Activated naive CD4-positive, alpha-beta T cell treated with anti-CD3 and anti-CD28 coated beads, Interleukin-2, amount 10 ng/mL, durations not matched to agents 7 days and 5 days (primary cell): ENCODE results near the gene MRTFB.

ENCODE experiments used
- CTCF ChIA-PET: fragments of 350-600 bp; sonication (Branson Sonifier 250); formaldehyde crosslinking; loops from one replicate; lab custom pipeline; 2021; ENCODE audit warnings: antibody characterized with exemption; lab: Charles Lee
- DNase-seq: peaks from one replicate; pipeline ENCODE4 v3.0.0-alpha.2; 2020
- H3K27ac Mint-ChIP-seq: one replicate; pipeline ENCODE4 v1.8.0; 2021; ENCODE audit warnings: mild to moderate bottlenecking, moderate library complexity, mixed read lengths
- H3K27me3 Mint-ChIP-seq: one replicate; pipeline ENCODE4 v1.8.0; 2021; ENCODE audit warnings: mild to moderate bottlenecking, mixed read lengths
- H3K36me3 Mint-ChIP-seq: one replicate; pipeline ENCODE4 v1.8.0; 2021; ENCODE audit warnings: mixed read lengths
- H3K4me1 Mint-ChIP-seq: one replicate; pipeline ENCODE4 v1.8.0; 2021; ENCODE audit warnings: mixed read lengths
- H3K4me3 Mint-ChIP-seq: one replicate; pipeline ENCODE4 v1.8.0; 2021; ENCODE audit warnings: mild to moderate bottlenecking, moderate library complexity, mixed read lengths
- H3K9me3 Mint-ChIP-seq: one replicate; pipeline ENCODE4 v1.8.0; 2021; ENCODE audit warnings: mixed read lengths

Gene MRTFB

DNA sequence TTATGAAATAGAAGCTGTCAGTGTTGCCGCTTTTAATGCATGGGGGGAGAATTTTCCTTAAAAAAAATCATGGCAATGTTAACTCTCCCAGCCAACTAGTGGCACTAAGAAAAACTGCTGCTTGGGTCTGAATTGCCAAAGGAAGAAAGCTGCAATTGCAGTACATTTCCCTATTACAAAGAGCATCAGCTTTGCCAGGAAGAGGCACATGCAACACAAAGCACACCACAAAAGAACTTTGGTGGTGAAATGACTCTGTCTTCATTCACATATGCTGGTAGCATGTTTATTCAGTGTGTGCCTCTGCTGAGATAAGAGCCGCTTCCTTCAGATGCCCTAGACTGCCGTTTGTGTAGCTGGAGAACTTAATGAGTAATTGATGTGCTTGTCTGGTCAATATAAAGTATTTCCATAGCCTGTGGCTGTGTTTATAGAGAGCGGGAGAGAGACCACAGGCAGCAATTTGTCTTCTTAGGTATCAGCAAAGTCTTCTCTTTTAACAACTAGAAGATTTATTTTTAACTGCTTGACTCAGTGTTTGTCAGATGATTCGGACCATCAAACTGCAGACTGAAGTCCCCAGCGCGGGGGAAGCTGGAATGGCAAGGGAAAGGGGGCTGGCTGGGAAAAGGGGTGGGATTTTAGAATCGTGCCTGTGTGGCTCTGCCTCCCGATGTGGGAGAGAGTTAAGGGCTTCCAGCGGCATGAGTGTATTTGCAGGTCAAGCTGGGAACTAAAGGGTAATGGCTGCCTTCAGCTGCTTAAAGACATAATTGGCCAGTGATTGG is 115.1 kb downstream of the MRTFB start:
- H3K9me3 Mint-ChIP-seq, result no peaks in the 10 kb centered on the region
- no peaks in the 10 kb centered on the region for H3K27me3 Mint-ChIP-seq
- H3K27ac Mint-ChIP-seq, result no peak overlapping the region
- CTCF ChIA-PET, result interaction anchor here (0.8 to 2.1 kb wide), 3 partner anchors 17 to 262 kb away, joined by 3 to 10 read pairs (median 4); no protein-coding TSS in a partner anchor
- H3K4me3 Mint-ChIP-seq, result no peak overlapping the region
- no peaks in the 10 kb centered on the region for H3K36me3 Mint-ChIP-seq
- H3K4me1 Mint-ChIP-seq, result peaks cover 11% of the 10 kb centered on the region
- no peak for DNase-seq

DNA sequence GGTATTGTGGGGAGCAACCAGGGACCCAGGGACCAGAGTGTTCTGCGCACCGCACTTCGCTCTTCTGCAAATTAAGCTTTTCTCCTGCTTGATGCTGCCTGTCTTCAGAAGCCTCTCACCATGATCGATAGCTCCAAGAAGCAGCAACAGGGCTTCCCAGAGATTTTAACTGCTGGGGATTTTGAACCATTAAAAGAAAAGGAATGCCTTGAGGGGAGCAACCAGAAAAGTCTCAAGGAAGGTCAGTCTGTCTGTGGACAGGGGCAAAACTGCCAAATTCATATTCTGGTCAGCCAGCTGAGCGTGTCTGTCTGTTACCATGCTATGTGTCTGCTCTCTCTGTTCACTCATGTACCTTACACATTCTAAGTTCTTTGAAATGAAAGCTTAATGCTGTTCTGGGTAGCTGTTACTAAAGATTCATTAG is 115.7 kb downstream of the MRTFB start:
- Mint-ChIP-seq H3K9me3 (no peaks in the 10 kb centered on the region), H3K4me1 (peaks cover 11% of the 10 kb centered on the region), H3K36me3 (no peaks in the 10 kb centered on the region), H3K27me3 (no peaks in the 10 kb centered on the region), H3K27ac (no peak overlapping the region), H3K4me3 (no peak overlapping the region)
- DNase-seq, result no peak
- CTCF ChIA-PET, result interaction anchor here (0.9 to 2.1 kb wide), 3 partner anchors 16 to 263 kb away, joined by 3 to 10 read pairs (median 4); no protein-coding TSS in a partner anchor

DNA sequence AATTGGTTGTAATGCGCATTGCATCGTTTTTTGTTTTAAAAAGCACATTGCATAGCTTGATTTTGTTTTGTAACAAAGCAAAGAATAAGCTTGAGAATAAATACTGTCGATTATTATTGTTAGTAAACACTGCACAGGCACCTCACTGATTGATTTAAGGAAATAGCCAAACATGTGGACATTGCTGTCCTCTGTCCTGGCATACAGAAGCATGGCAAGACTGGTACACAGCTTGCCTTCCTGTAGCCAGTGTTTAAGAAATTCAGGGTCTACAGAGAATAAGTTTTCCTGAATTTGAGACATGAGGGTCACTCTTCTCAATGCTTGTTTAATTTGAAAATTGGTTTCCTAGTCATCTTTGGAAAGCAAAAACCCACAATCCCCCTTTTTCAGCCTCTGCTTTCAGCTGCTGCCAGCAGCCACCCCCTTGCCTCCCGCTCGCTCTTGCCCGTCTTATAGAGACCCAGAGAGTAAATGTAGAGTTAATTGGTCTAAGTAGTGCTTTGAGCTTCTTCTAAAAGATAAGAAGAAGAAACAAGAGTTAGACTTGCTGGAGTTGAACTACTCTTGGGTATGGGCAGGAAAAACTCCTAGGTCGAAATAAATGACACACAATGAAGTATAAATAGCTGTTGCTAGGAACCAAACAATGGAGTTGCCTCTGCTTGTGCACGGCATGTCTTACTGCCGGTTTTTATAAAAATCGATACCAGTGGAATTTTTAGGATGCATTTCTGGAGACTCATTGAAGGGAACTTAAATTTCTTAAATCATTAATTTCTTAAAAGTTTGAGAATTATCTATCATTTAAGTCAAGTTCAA is 116.6 kb downstream of the MRTFB start:
- no peak for DNase-seq
- H3K4me3 Mint-ChIP-seq, result no peak overlapping the region
- H3K36me3 Mint-ChIP-seq, result no peaks in the 10 kb centered on the region
- CTCF ChIA-PET, result interaction anchor here (0.9 to 2.1 kb wide), 3 partner anchors 15 to 268 kb away, joined by 3 to 10 read pairs (median 3); no protein-coding TSS in a partner anchor
- H3K9me3 Mint-ChIP-seq, result no peaks in the 10 kb centered on the region
- H3K4me1 Mint-ChIP-seq, result peaks cover 13% of the 10 kb centered on the region
- H3K27ac Mint-ChIP-seq, result no peak overlapping the region
- H3K27me3 Mint-ChIP-seq, result no peaks in the 10 kb centered on the region

DNA sequence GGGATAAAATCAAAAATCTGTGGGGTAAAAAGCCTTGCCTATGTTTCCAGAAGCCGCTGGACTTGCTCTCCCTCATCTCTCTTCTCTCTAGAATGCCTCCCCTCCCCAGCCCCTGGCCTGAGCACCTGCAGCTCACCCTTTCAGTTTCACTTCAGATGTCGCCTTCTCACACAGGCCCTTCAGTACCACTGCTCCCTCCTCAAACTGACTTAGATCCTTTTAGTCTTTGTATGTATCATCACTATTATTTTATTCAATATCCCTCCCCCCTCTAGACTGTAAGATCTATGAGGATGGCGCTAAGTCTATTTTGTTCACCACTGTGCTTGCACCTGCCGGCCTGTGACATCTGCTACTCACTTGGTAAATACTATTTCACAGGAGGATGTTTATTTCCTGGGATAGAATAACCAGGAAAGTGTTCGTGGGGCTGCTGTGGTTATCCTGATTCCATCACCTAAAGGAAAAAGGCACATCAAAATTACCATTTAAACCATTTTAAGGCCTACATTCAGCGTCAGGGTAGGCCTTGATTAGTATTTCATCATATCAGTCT is 122.3 kb downstream of the MRTFB start:
- H3K27me3 Mint-ChIP-seq, result no peaks in the 10 kb centered on the region
- H3K4me1 Mint-ChIP-seq, result peaks cover 43% of the 10 kb centered on the region
- peak; percentile 69 for DNase-seq
- H3K36me3 Mint-ChIP-seq, result no peaks in the 10 kb centered on the region
- CTCF ChIA-PET, result no interaction called here
- peak overlapping the region; percentile 63 for H3K4me3 Mint-ChIP-seq
- peak overlapping the region; percentile 72 for H3K27ac Mint-ChIP-seq
- no peaks in the 10 kb centered on the region for H3K9me3 Mint-ChIP-seq

DNA sequence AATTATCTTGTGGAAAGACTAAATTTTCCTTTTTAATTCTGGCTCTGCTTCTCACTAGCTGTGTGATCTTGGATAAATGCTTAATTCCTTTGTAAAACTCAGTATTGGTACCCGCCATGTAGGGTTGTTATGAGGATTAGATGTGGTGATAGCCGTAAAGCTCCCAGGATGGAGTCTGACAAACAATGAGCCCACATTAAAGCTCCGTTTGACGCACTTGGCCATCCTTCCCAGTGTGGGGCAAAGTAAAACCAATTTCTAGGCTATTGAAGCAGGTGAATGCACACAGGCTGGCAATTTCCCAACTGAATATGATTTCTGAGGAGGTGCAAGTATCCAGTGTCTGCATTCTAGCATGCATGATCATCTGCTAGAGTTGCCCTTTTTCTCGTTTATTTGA is 123.6 kb downstream of the MRTFB start:
- CTCF ChIA-PET, result no interaction called here
- Mint-ChIP-seq H3K4me1 (peaks cover 47% of the 10 kb centered on the region), H3K9me3 (no peaks in the 10 kb centered on the region)

DNA sequence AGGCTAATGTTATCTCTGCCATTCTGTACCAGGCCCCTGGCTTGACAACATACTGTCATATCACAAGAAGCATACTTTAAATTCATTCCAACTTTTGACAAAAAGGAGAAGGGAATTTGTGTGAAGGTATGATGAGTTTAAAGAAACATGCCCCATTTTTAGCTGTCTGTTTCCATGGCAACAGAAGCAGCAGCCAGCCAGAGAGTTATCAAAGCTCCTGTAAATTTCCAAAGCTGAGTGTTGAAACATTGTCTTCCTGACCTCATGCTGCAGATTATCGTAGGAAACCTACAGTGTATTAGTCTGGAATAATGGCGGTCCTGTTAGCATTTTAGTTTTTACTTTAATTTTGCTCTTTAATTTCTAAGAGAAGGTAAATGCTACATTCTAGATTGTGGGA is 124.9 kb downstream of the MRTFB start:
- Mint-ChIP-seq H3K9me3 (no peaks in the 10 kb centered on the region), H3K27me3 (no peaks in the 10 kb centered on the region), H3K36me3 (no peaks in the 10 kb centered on the region), H3K27ac (no peak overlapping the region), H3K4me3 (no peak overlapping the region), H3K4me1 (peaks cover 47% of the 10 kb centered on the region)
- CTCF ChIA-PET, result no interaction called here
- no peak for DNase-seq

More for the DNA sequence above, 123.6 kb downstream of the MRTFB start:
- H3K36me3 Mint-ChIP-seq, result no peaks in the 10 kb centered on the region
- no peak for DNase-seq
- no peaks in the 10 kb centered on the region for H3K27me3 Mint-ChIP-seq
- peak overlapping the region; percentile 33 for H3K27ac Mint-ChIP-seq
- no peak overlapping the region for H3K4me3 Mint-ChIP-seq

DNA sequence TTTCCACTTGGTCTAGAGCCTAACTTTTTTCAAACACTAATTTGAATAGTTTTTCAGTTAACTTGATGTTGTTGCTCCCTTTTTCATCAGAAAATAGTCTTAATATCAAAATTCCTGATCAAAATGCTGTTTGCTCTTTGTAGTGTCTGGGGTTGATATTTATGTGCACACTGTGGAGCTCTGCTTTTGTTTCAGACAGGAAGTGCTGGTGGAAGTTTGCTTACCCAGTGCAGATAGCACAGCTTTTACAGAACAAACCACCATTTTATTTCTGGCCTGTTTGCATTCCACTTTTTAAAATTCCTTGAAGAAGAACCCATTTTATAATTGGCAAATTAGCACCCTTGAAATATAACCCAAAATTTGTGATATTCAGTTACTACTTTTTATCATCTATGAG is 125.4 kb downstream of the MRTFB start:
- CTCF ChIA-PET, result no interaction called here
- no peak for DNase-seq
- H3K4me3 Mint-ChIP-seq, result no peak overlapping the region

DNA sequence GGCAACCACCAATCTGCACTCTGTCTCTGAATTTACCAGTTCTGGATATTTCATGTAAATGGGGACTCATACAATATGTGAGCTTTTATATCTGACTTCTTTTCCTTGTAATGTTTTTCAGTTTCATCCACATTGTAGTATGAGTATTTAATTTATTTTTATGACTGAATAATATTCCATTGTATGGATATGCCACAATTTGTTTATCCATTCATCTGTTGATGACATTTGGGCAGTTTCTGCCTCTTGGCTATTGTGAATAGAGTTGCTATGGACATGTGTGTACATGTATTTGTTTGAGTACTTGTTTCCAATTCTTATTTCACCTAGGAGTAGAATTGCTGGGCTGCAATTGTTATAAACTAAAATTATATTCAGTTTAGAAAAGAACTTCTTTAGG is 126.9 kb downstream of the MRTFB start:
- Mint-ChIP-seq H3K4me1 (peaks cover 46% of the 10 kb centered on the region), H3K4me3 (no peak overlapping the region), H3K36me3 (no peaks in the 10 kb centered on the region), H3K27me3 (no peaks in the 10 kb centered on the region), H3K9me3 (no peaks in the 10 kb centered on the region), H3K27ac (no peak overlapping the region)
- no peak for DNase-seq
- CTCF ChIA-PET, result no interaction called here

More for the DNA sequence above, 125.4 kb downstream of the MRTFB start:
- Mint-ChIP-seq H3K4me1 (peaks cover 47% of the 10 kb centered on the region), H3K27ac (peak overlapping the region; percentile 35), H3K36me3 (no peaks in the 10 kb centered on the region), H3K9me3 (no peaks in the 10 kb centered on the region), H3K27me3 (no peaks in the 10 kb centered on the region)

DNA sequence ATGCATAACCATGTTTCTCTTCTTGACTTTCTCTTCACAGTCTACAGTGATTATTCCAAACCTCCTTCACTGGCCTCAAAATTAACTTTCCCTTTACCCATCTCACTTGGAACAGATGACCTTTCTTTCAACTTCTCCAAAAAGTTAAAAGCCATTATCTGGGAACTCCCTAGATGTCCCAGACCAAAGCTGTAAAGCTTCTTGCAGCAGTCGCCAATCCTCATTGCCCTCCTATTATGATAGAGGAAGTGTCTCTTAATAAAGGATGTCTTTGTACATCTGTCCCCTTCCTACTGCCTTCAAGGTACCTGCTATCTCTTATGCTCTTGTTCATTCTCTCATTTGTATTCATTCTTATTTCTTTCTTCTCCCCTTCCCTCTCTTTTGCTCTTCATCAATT is 127.5 kb downstream of the MRTFB start:
- Mint-ChIP-seq H3K27me3 (no peaks in the 10 kb centered on the region), H3K9me3 (no peaks in the 10 kb centered on the region), H3K4me3 (no peak overlapping the region), H3K27ac (no peak overlapping the region), H3K4me1 (peaks cover 41% of the 10 kb centered on the region), H3K36me3 (no peaks in the 10 kb centered on the region)
- CTCF ChIA-PET, result no interaction called here
- DNase-seq, result no peak

DNA sequence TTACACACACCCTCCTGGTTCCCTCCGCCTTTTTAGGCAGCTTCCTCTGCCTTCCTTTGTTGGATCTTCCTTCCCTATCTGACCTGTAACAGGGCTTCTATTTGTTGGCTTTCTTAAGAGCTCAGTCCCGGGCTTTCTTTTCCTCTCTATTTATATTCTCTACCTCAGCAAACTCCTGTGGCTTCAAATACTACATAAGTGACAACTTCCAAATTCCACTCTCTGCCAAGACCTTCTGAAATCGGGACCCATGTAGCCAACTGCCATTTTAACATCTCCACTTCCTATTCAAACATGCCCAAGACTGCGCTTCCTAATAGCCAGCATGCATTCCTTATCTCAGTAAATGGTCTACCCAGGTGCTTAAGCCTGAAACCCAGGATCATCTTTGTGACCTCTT is 128.1 kb downstream of the MRTFB start:
- Mint-ChIP-seq H3K27me3 (no peaks in the 10 kb centered on the region), H3K36me3 (no peaks in the 10 kb centered on the region), H3K9me3 (no peaks in the 10 kb centered on the region), H3K4me1 (peaks cover 35% of the 10 kb centered on the region), H3K4me3 (no peak overlapping the region), H3K27ac (no peak overlapping the region)
- no peak for DNase-seq
- CTCF ChIA-PET, result no interaction called here

DNA sequence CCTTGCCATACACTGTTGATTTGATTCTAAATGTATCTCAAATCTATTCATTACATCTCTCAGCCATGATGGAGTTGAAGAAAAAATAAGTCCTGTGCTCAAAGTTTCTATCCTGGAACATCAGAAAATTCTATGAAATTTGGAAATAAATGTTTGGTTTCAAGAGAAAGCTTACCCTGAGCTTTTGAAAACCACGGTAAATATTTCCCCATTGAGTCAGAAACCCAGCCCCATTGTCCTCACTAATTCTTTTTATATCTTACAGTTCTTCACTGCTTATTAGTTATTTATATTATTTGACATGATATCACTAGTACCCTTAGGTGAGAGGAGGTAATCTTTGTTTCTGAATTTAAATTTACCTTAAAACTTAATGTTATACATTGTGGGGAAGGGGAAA is 128.5 kb downstream of the MRTFB start:
- Mint-ChIP-seq H3K36me3 (no peaks in the 10 kb centered on the region), H3K27me3 (no peaks in the 10 kb centered on the region), H3K4me1 (peaks cover 35% of the 10 kb centered on the region), H3K27ac (no peak overlapping the region), H3K9me3 (no peaks in the 10 kb centered on the region), H3K4me3 (no peak overlapping the region)
- no peak for DNase-seq
- CTCF ChIA-PET, result no interaction called here

DNA sequence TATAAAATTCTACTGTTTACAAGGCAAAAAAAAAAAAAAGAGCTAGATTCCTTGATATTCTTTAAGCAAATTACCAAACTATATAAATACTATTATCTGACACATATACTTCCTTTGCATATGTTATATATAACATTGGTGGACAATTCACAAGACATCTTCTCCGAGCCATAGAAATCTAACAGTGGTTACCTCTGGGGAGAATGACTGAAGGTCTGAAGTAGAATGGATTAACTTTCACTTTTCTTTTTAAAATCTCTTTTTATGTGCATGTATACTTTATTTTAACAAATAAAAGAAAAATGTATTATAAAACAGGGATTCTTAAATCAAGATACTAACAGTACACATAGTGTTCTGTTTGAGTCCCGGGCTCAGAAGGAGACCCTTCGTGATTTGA is 131.0 kb downstream of the MRTFB start:
- CTCF ChIA-PET, result interaction anchor here (0.9 kb wide), 1 partner anchor 16 kb away, joined by 3 read pairs; no protein-coding TSS in a partner anchor
- Mint-ChIP-seq H3K27me3 (no peaks in the 10 kb centered on the region), H3K4me3 (no peak overlapping the region), H3K9me3 (no peaks in the 10 kb centered on the region), H3K4me1 (peaks cover 13% of the 10 kb centered on the region), H3K27ac (no peak overlapping the region), H3K36me3 (no peaks in the 10 kb centered on the region)
- DNase-seq, result no peak

DNA sequence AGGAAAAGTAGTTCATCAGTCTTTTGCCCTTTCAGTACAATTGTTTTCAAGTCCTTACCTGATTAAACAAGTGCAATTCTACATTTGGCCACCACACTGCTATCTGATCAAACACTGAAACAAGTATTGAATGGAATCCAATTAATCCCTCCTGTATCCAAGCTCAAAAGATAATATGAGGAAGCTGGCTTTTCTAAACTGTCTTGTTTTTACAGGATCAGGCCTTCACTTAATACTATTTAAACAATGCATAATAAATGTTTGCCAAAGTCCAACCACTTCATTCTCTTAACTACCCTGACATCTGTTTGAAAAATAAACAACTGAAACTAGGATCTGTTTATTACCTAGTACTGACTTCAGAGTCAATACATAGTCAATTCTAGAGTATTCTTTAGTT is 131.6 kb downstream of the MRTFB start:
- Mint-ChIP-seq H3K9me3 (no peaks in the 10 kb centered on the region), H3K4me1 (peaks cover 10% of the 10 kb centered on the region), H3K27me3 (no peaks in the 10 kb centered on the region), H3K27ac (no peak overlapping the region), H3K36me3 (no peaks in the 10 kb centered on the region), H3K4me3 (no peak overlapping the region)
- DNase-seq, result no peak
- CTCF ChIA-PET, result interaction anchor here (0.9 to 1.4 kb wide), 3 partner anchors 12 to 17 kb away, joined by 3 to 5 read pairs (median 3); no protein-coding TSS in a partner anchor

DNA sequence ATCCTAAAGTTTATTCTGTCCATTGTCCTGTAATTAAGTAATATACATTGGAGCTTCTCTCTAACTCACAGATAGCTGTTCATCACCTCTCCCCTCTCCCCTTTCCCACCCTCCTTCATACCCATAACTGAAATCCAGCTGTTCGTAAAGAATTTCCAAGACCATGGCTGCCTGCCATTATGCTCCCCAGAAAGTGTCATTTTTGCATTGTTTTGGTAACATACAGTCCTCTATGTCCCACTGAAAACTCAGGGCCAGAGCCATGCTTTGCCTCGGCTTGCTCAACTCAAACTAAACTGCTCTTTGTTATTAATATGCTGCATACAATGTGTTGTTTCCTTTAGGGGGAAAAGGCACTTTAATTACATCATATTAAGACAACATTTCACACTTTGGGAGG is 132.0 kb downstream of the MRTFB start:
- peaks cover 10% of the 10 kb centered on the region for H3K4me1 Mint-ChIP-seq

More for the DNA sequence above, 132.0 kb downstream of the MRTFB start:
- no peak for DNase-seq
- no peaks in the 10 kb centered on the region for H3K9me3 Mint-ChIP-seq
- H3K27me3 Mint-ChIP-seq, result no peaks in the 10 kb centered on the region
- no peak overlapping the region for H3K4me3 Mint-ChIP-seq
- H3K36me3 Mint-ChIP-seq, result no peaks in the 10 kb centered on the region
- CTCF ChIA-PET, result interaction anchor here (0.9 to 1.4 kb wide), 3 partner anchors 12 to 17 kb away, joined by 3 to 5 read pairs (median 3); no protein-coding TSS in a partner anchor
- H3K27ac Mint-ChIP-seq, result no peak overlapping the region
